ENCODE measurements around the gene FHIT. TPM values are rescaled to one million over a fixed set of nuclear protein-coding genes. Genes with fewer than 3 reads are reported as not detected.

The FHIT gene
- total RNA-seq, 4 donors from 2014 or later = 1.6 to 12.9 (median 7.8) TPM

DNA sequence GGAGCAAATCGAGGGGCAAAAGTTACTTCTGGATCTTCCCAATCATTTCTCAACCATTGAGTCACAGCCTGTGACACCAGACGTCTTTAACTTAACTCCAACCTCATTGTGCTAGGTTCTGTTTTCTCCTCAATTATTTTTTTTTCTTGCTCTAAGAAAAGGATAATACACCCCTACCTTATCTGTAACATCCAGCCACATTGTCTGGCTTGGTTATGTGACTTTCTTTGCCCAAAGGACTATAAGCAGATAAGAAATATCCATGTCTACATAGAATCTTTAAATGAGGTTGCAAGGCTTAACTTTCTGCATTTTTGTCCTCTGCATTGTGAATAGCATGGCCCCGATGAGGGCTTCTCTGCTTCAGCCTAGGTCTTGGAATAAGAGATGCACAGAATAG, 1419.0 kb downstream of the FHIT start:
- no peak overlapping the region for H3K27ac ChIP-seq
- no peaks in the 10 kb centered on the region for H3K36me3 ChIP-seq
- H3K9me3 ChIP-seq = peaks cover 0 to 3% (median 0%) of the 10 kb centered on the region in 4 donors
- no peaks in the 10 kb centered on the region for H3K27me3 ChIP-seq
- H3K4me3 ChIP-seq = no peak overlapping the region
- no peak for DNase-seq (ENCODE audit: low spot score in 2 of 2)
- H3K4me1 ChIP-seq = no peaks in the 10 kb centered on the region
- no peak for TF ChIP-seq EP300 (IDR thresholded peaks at IDR 0.05)
- no peak for TF ChIP-seq POLR2A (IDR thresholded peaks at IDR 0.05)
- WGBS, 2 donors = 86 to 90% methylated on average over 3 of the region's 3 CpGs

- H3K27me3 ChIP-seq = no peaks in the 10 kb centered on the region
- 73 to 75% methylated on average over 2 of the region's 2 CpGs for WGBS, 2 donors
- H3K27ac ChIP-seq = no peak overlapping the region
- no peak overlapping the region for H3K4me3 ChIP-seq
- no peak for DNase-seq (ENCODE audit: low spot score in 2 of 2)
- no peaks in the 10 kb centered on the region for H3K36me3 ChIP-seq
- TF ChIP-seq POLR2A (IDR thresholded peaks at IDR 0.05) (no peak), CTCF (IDR thresholded peaks at IDR 0.05) (no peak)
- H3K9me3 ChIP-seq = peaks cover 0 to 3% (median 0%) of the 10 kb centered on the region in 4 donors
- no peaks in the 10 kb centered on the region for H3K4me1 ChIP-seq
Observed at GRCh38 chr3:59831394-59831793, 1419.9 kb downstream of the FHIT start.

GRCh38 chr3:59829527-59829926, 1421.7 kb downstream of the FHIT start:
- Histone ChIP-seq H3K9me3 (peaks cover 0 to 2% (median 0%) of the 10 kb centered on the region in 4 donors), H3K36me3 (no peaks in the 10 kb centered on the region), H3K27me3 (no peaks in the 10 kb centered on the region), H3K4me3 (no peak overlapping the region), H3K4me1 (no peaks in the 10 kb centered on the region), H3K27ac (no peak overlapping the region)
- DNase-seq (ENCODE audit: low spot score in 2 of 2) = no peak
- WGBS, 2 donors = 92 to 93% methylated on average over 1 of the region's 1 CpG
- TF ChIP-seq EP300 (IDR thresholded peaks at IDR 0.05) (no peak), POLR2A (IDR thresholded peaks at IDR 0.05) (no peak), CTCF (IDR thresholded peaks at IDR 0.05) (no peak)

DNA sequence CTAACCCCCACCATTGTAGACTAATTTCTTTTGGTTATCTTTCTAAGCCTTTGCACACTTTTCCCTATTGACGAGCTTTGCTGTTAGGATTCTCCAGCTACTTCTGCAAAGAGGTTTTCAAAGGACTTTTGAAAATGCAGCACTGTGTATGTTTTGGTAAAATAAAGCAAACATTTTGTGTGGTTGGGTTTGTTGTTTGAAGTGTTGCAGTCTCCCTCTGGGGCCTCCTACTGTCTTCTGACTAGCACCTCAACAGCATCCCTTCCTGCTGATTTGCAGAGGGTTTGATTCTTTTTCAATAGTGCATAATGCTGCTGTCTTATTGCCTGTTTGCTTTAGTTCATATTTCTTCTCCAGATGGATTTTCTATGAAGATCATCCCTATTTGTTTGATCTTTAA, 1426.4 kb downstream of the FHIT start:
- 0% methylated on average over 1 of the region's 1 CpG for WGBS, 2 donors
- no peak for DNase-seq (ENCODE audit: low spot score in 2 of 2)
- no peaks in the 10 kb centered on the region for H3K9me3 ChIP-seq
- H3K4me3 ChIP-seq = no peak overlapping the region
- H3K27me3 ChIP-seq = no peaks in the 10 kb centered on the region
- H3K4me1 ChIP-seq = no peaks in the 10 kb centered on the region
- no peak overlapping the region for H3K27ac ChIP-seq
- TF ChIP-seq EP300 (IDR thresholded peaks at IDR 0.05) = no peak
- TF ChIP-seq POLR2A (IDR thresholded peaks at IDR 0.05) = no peak
- no peak for TF ChIP-seq CTCF (IDR thresholded peaks at IDR 0.05)
- H3K36me3 ChIP-seq = no peaks in the 10 kb centered on the region

DNA sequence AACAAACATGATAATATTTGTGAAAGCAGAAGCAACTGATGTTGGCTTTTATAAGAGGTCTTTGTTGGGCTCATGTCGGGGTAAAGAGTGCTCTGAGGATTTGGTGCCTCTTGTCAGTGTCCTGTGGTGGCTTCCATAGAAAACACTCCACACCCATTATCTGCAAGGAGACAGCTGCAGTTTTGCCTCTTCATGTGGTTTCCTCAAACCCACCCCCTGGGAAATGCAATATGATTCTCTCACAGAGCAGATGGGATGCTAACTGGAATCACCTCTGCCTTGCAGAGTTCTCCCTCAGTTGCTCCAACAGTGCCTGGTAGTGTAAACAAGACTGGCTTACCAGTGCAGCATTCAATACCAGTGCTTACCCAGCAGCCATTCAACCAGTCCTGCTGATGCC, 1430.0 kb downstream of the FHIT start:
- Histone ChIP-seq H3K36me3 (no peaks in the 10 kb centered on the region), H3K4me1 (peaks cover 0 to 16% (median 3%) of the 10 kb centered on the region in 4 donors), H3K4me3 (no peak overlapping the region), H3K27me3 (no peaks in the 10 kb centered on the region), H3K27ac (no peak overlapping the region), H3K9me3 (no peaks in the 10 kb centered on the region)
- WGBS, 2 donors = 53 to 81% methylated on average over 1 of the region's 1 CpG
- DNase-seq (ENCODE audit: low spot score in 2 of 2) = no peak
- TF ChIP-seq EP300 (IDR thresholded peaks at IDR 0.05) = no peak
- TF ChIP-seq POLR2A (IDR thresholded peaks at IDR 0.05) = no peak
- no peak for TF ChIP-seq CTCF (IDR thresholded peaks at IDR 0.05)

- H3K27ac ChIP-seq = no peak overlapping the region
- no peaks in the 10 kb centered on the region for H3K9me3 ChIP-seq
- no peaks in the 10 kb centered on the region for H3K36me3 ChIP-seq
- no peak for DNase-seq (ENCODE audit: low spot score in 2 of 2)
- H3K4me3 ChIP-seq = no peak overlapping the region
- TF ChIP-seq POLR2A (IDR thresholded peaks at IDR 0.05) = no peak
- no peak for TF ChIP-seq CTCF (IDR thresholded peaks at IDR 0.05)
- no peak for TF ChIP-seq EP300 (IDR thresholded peaks at IDR 0.05)
- H3K4me1 ChIP-seq = peaks cover 0 to 16% (median 3%) of the 10 kb centered on the region in 4 donors
- no peaks in the 10 kb centered on the region for H3K27me3 ChIP-seq
- WGBS, 2 donors = 90 to 94% methylated on average over 3 of the region's 3 CpGs
Observed at GRCh38 chr3:59820352-59820934, 1430.8 kb downstream of the FHIT start.
